Testis (tissue), 2 donors: ENCODE data around the gene PTPRN2.

Experiments used
- CTCF ChIP-seq, 3 experiments: fragments of 450-650 bp in 2 of 3; fragments of 200-600 bp in 1 of 3; sonication (generic) in 1 of 3; IDR thresholded peaks; one replicate each; pipeline ENCODE4 v1.5.1; 2016 to 2019; ENCODE audit warnings: antibody characterized with exemption in 3 of 3, mild to moderate bottlenecking in 2 of 3, moderate library complexity in 1 of 3
- POLR2A ChIP-seq: fragments of 450-650 bp; IDR thresholded peaks from one replicate; pipeline ENCODE4 v1.6.1; 2017; ENCODE audit warnings: antibody characterized with exemption, mild to moderate bottlenecking, moderate library complexity

DNA sequence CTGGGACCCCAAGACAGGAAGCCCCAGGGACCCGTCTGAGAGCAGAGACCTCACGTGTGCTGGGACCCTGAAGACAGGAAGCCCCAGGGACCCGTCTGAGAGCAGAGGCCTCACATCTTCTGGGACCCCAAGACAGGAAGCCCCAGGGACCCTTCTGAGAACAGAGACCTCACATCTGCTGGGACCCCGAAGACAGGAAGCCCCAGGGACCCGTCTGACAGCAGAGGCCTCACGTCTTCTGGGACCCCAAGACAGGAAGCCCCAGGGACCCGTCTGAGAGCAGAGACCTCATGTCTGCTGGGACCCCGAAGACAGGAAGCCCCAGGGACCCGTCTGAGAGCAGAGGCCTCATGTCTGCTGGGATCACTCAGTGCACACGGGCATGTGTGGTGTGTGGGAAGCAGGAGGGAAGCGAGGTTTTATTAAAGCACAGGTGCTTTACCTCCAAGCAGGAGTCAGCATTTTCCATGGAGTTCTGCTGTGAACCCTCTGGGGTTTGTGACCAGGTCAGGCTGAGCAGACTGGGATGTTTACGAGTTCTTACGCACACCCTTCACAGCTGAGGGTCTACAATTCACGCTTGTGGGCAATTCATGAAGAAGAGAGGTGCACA is 660.2 kb downstream of the PTPRN2 start:
- TF ChIP-seq CTCF (IDR thresholded peaks at IDR 0.05) (no peak), POLR2A (no peak)
